Stimulated activated CD4-positive, alpha-beta T cell treated with anti-CD3 and anti-CD28 coated beads, Interleukin-4, amount 100 ng/mL, for 1 hour (primary cell): ENCODE results near the gene PPP1R3C.

Experiments
- DNase-seq: peaks from one replicate; pipeline ENCODE4 v3.0.0-alpha.2; 2020

PPP1R3C gene

DNA sequence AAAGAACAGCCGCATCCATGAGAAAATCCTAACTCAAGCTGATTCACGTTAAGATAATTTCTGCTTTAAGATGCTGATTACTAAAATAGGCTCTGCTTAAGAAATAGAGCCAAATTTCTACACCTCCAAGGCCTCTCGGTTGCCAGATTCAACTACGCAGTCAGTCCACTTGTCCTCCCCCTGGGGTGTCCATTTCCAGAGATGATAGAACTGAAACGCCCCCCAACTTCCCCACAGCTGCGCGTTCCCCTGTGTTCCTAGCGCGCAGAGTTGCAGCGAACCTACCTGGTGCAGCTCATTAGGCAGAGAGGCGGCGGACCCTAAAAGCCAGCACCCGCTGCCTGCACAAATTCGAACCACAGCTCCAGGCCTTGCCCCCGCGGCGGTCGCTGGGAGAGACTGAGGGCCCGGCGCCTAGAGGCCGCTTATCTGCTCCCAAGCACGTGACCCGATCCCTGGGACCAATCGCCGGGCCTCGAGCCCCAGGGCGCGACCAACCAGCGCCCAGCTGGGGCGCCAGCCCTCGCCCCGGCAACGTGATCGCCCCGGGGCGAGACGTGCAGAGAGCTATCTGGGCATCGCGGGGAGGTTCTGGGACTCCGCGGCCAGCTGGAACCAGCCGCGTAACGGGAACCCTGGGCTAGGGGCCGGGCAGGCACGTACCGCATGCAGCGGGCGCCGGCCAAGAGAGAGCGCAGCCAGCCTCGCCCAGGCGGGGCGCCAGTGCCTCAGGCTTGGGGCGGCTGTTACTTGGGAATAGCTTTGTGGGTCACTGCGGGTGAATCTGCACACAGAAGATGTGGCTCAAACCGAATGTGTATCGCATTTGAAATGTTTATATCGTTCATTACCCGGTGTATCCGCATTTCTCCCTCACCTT is at the start of gene PPP1R3C:
PPP1R3C (minus strand) TSS at position 401 of the 880 bp plus-strand sequence; CDS start at position 299, 102 bp downstream.
- peak; percentile 51 for DNase-seq

DNA sequence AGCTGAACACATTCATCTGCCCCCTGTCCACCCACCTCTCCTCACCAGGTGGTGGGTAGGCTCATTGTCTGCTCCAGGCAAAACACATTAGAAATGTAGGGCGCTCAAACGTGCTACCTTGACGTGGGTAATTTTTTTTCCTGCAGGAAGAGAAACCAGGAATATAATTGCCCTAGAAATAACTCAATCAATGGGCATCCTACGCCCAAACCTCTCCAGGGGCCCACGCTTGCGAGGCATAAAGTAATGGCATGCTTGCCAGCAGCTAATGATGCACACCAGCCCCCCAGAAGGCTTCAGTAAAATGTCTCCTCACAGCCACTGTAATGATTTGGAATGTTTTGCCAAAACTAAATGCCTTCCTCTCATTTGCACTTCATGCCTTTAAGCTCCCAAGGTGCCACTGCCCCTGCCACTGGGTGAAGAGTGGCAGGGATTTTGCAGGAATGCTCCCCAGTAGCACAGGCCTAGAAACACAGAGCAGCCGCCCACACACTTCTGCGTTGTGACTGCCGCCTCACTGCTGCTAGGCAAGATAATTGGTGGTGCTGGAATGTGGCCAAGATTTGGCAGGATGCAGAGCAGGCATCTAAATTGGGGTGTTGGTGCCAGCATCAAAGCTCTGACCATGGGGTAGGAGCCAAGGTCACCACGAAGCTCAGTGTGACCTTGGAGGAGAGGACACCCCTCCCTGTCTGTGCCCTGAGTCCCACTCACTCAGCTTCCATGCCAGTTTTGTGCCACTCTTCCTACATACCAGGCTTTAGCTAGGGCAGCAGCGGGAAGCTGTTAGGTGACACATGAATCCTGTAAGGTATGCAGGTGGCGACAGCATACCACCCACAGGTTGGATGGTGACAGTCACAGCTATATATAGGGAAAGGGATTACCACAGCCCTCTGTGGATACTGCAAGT is 48.7 kb upstream of the PPP1R3C start:
- peak; percentile 13 for DNase-seq

DNA sequence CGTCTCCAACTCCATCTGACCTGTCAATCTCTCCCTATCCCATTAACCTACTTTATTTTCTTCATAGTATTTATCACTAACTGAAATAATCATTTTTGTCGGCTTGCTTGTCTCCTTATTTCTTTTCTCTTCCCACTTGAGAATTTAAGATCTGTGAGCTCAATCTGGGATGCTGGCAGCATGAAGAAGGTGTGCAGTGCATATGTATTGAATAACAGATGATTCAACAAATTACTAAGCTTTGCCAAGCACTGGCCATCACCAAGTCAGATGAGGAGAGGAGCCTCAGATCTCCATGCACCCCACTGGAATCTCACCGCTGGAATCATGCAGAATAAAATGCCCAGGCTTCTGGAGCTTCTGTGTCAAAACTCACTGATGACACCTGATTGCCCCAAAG is 47.6 kb upstream of the PPP1R3C start:
- DNase-seq = no peak

DNA sequence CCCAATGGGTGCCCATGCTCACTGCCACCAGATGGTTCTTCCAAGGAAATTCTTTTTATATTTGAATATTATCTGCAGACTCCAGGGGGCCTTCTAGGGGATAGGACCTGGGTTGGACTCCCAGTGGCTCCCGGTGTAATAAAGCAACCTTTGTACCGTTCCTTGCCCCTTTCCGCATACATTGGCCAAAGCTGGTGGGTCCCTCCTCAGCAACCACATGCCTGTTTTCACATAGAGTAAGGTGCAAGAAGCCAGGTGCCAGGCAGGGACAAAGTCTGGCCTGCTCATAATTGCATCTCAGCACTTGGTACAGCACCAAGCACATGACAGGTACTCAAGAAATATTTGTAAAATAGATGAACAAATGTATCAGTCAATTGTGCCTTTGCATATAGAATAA is 46.4 kb upstream of the PPP1R3C start:
- no peak for DNase-seq

DNA sequence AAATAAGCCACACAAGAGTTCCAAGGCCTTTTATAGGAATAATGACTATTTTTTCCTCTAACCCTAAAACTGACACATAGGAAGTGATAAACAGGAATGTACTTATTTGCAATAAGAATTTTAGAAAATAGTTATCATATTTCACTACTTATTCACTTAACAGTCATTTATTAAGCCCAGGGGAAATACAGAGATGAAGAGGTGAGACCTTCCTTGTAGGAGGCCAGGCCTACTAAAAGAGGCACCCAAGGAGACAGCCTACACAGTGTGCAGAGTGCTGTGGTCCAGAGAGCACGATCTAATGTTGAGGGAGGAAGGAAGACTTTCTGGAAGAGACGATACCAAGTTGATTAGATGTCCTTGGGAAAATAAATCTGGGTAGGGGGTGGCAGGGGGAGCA is 45.0 kb upstream of the PPP1R3C start:
- no peak for DNase-seq

DNA sequence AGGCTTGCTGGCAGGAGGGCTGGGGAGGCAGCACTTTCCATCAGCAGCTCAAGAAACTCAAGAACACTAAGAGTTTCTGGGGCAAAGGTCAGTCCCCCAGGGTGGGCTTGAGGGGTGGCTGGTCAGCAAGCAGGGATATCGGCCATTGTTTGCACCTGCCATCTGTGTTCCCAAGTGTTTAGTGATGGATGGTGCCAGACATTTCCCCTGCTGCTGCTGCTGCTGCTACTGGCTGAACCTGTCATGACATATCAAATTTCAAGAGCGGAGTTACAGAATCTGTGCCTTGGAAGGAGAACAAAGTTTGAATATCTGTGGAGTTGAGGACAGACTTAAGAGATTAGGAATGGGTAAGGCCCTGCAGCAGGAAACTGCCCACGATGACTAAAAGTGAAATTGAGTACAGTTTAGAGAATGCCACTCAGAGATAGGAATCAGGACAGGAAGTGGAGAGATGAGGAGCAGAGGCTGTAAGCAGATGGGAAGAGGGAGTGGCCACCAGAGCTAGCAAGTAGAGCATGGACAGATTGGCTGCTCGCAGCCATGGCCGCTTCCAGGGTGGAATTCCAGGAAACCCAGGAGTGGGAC is 39.2 kb upstream of the PPP1R3C start:
- no peak for DNase-seq

DNA sequence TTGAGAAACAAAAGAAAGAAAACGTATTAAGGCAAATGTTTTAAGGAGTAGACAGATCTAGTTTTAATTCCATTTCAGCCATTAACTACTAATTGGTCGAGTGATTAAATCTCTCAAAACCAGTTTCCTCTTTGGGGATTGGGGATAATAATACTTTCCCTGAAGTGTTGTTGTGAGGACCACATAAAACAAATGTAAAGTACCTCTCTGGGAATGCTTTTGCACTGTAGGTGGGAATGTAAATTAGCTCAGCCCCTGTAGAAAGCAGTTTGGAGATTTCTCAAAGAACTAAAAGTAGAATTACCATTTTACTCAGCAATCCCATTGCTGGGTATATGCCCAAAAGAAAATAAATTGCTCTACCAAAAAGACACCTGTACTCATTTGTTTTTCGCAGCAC is 36.0 kb upstream of the PPP1R3C start:
- no peak for DNase-seq

DNA sequence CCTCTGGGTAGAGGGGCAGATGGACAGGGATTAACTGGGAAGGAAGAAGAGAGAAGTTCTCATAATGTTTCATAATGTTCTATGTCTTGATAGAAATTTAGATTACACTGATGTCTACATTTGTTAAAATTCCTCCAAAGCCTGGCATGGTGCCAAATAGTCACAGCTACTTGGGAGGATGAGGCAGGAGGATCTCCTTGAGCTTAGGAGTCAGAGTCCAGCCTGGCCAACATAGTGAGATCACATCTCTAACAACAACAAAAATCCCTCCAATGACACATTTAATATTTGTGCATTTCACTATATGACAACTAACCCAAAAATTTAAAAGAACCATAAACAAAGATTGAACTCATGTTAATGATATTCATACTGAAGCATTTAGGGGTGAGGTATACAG is 33.0 kb upstream of the PPP1R3C start:
- DNase-seq = no peak

DNA sequence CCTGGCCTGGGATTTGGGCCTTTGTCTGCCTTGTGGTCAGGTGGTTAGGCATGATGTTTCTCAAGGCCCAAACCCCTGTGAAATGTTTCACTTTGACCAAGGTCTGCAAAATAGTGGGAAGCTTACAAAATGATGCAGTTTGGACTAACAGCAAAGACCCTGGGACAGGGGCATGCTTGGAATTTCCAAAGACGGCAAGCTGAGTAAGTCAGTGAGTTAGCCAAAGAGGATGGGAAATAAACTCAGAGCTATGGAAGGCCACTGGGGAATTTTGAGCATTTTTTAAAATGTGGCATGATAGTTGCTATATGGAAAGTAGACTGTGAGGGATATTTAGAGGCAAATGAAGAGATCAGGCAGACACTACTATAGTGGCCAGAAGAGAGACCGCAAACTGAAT is 31.6 kb upstream of the PPP1R3C start:
- DNase-seq = no peak

DNA sequence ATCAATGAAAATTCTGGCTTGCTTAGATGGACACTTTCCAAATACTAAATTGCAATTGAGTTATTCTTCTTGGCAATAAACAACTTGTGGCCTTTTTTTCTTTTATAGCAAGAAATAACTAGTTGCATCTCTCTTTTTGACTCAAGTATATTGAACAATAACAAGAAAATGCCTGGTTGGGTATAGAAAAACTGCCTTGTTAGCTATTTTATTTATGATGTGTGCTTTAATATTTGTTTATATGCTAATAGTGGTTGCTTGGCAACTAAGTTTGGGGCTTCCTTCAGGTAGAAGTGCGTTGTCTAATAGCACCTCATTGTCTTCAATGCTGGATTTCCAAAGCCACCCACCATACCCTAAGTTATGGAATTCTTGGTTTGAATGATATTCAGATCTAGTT is 30.1 kb upstream of the PPP1R3C start:
- no peak for DNase-seq

DNA sequence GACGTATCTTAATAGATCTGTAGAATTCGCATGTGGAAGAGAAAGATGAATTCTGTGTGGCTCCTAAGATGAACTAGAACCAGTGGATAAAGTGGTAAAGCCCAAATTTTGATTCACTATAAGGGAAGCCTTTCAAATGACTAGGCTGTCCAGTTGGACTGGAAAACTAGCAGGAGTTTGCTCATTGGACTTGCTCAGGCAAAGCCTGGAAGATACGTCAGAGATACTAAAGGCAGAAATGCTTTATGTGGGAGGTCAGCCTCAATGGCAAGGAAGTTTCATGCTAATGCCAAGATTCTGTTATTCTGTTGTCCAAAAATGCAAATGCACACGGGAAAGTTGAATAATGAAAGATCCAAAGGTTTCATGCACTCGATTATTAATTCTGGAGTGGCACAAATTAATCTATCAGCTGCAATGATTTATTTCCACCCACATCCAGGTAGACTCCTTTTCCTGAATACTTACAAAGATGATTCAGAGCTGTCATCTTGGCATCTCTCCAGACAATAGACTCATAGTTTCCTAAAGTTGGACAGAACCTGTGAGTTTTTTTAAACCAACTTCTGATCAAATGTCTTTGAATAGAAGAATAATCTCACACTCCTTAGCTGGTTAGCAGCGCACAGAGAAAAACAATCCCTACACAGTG is 20.5 kb upstream of the PPP1R3C start:
- no peak for DNase-seq

DNA sequence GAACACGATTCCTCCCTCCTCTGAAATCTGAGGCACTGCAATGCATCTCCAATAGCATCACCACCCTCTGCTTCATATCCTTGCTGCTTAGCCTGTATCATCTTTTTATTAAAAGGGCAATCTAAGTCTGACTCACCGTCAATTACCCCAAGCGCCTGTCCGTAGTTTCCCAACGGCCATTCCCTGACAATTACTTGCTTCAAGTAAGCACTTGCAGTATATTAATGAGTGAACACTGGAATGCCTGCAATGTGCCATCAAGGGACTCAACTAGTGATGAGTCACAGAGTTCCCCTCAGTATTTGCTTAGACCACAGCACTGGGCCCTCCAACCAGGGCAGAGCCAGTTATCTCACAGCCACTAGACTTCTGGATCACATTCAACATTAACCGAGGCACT is 19.5 kb upstream of the PPP1R3C start:
- no peak for DNase-seq

DNA sequence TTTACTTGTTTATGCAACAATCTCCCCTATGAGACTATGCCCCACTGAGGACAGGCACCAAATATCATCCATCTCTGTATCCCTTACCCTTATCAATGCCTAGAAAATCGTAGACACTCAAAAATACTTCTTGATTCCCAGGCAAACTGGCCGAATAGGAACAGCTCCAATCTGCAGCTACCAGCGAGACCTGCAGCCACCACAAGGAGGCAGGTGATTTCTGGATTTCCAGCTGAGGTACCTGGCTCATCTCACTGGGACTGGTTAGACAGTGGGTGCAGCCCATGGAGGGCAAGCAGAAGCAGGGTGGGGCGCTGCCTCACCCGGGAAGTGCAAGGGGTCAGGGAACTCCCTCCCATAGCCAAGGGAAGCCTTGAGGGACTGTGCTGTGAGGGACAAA is 10.8 kb upstream of the PPP1R3C start:
- DNase-seq = no peak

DNA sequence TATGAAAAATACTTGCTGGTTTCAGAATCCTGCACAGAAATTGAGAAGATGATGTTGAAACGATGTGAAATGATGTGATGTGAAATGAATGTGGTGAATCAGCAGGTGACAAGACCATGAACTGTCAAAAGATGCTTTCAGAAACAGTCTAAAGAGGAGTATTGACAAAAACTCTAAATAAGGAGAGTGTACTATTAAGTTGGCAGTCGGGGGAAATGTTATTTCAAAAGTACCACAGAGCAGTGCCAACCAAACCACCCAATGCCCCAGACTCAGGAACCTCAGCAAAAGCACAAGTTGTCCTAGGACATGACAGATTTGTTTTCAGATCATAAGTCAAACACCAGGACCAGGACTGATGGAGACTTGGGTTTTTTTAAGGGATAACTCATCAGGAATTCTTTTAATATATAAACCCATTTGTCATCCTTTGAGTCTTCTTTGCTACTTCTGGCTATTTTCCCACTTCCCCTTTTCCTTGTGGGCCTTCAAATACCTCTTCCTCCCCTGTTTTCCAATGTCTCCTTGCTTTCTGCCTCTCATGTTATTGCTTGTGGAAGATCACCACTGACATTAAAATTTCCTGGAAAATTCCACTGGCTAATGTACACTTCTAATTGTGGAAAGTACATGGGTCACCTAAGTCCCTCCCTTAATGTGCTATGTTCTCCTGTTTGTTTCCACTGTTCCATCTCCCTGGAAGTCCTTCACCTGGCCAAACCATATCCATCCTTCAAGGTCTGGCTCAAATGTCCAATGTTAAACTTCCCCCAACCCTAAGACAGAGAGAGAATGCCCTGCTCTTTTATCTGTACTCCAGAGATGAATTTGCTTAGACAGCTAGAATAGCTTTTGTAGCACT is 10.2 kb upstream of the PPP1R3C start:
- DNase-seq = no peak

DNA sequence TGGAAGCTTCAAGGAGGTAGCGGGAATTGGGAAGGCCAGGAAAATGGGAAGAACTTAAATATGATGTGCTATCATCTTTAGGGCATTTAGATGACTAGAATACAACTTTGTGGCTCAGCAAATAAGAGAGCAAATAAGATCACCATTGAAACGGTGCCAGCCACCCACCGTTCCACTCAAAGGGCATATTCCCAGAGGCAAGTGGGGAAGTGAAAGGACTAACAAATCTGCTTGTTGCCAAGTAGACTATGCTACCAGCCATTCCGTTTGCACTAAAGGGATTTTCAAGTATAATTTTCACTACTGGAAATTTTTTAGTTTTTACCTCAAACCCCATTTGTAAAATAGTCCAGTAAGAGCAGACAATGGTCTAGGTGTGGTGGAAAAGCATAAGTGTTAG is 4.0 kb upstream of the PPP1R3C start:
- no peak for DNase-seq

DNA sequence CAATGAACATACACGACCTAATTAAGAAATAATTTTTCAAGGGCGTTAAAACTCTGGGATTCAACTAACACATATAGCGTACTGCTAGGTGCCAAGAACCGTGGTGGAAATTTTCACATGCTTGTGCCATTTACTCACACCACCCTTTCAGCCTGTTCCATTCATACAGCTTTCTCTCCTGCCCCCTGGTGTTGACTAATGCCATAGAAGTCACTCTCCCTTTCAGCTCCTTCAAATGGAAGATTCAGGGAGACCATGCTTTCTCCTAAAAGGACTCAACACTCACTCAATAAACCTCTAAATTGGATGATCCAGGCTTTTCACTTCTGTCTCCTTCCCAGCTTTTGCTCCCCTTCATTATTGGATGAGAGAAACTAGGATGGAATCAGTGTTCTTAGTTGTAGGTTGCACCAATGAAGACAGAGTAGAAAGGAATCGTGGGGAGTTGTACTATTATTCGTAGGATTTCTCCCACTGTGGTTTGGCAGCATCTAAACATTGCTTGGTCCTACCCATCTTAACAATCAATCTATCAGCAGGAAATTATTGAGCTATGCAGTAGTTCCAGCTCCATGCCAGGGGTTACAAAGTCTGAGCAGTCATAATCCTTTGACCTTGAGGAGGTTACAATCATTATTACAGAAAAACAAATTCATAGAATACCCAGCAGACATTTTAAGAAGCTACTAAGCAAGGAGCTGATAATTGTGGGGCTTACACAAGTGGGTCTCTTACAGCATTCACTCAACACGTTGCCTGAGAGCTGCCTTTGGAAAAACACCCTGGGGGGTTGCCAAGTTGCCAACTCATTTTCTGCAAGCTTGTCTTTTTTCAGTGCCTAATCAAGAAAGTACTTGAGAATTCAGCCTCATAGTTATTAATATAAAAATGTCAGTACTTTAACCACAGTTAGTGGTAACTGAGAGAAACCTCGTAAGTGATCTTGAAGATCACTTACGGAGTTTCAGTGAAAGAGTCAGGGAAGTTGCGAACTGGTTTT is 2.8 kb upstream of the PPP1R3C start:
- peak; percentile 19 for DNase-seq

DNA sequence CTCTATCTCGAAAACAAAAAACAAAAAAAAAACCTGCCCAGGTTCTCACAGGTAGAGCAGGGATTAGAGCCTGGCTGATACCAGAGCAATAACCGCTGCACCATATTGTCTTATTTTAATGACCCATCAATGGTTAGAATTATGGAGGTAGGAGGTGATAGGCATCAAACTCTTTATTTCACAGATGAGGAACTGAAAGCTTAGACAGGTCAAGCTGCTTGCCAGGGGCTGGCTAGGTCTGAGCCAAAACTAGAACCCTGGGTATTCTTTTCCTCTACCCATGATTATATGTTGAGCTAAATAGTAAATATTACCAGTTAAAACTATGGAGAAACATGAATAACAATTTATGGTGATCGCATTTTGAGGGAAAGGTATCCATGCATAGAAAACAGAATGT is 2.0 kb upstream of the PPP1R3C start:
- DNase-seq = no peak

DNA sequence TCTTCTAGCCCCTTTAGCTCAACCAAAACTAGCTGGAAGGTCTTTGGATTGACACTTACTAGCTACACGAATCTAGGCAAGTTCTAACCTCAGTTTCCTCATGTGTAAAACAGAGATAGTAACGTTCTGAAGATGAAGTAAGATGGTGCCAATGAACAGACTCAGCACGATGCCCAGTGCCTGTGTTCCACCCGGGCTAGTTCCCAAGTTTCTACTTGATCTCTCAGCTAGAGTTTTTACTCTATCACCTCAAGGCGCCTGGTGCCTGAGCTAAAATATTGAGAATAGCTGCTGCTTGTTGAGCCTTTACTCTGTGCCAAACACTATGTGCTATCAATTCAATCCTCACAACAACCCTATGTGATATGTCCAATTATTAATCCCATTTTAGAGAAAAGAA is 1.4 kb upstream of the PPP1R3C start:
- DNase-seq = no peak

DNA sequence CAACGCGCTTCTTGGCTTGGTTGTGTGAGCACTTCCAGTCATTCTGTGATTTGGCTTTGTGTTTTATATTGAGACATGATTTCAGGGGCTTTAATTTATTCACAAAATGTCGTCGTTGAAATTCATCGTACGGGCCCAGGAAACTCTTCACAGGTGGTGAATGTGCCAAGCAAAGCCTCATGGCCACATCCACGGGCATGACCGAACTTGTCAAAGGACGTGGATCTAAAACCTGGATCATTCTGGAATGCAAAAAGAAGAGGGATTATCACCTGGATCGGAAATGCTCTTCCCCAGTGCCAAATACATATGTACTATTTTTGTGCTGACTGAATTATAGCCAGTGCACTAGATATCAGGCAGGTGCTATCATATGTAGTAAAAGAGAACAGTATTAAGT is 2.2 kb downstream of the PPP1R3C start:
- DNase-seq = no peak

DNA sequence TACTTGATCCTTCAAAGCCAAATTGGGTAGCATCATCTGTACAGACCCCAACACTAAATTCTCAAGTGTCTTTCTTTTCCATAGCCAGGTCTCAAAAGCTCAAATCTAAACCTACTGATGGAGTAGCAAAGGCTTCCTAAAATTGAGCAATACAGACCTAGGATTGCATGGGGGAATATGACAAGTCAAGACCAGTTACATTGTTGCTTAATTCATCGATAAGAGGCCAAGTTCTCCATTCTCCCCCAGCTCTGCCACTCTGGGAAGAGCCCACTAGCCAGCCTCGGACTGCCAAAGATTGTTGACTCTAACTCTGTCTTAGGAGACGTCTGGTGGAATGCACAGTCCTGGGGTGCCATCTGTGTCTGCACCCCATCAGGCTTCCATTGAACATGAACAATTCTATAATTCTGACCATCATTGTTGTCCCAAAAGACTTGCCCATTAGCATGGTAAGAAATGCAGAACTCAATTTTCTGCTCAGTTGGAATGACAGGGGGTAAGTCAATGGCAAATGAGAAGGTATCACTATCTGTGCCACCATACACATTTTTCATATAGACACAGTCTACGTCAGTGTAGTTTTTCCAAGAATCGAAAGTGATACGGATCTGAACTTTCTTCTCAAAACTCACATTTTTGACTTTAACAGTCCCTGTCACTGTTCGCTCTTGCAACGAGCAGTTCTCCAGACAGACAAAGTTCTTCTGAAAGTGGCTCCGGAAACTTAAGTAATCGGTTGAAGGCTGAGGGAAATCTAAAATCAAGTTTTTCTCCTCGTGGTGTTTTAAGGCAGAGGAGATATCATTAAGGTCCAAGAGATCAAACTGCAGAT is 2.9 kb downstream of the PPP1R3C start:
- DNase-seq = no peak
